HepG2 (cell line): Measurements from ENCODE around the gene KRT79. TPM values are rescaled to one million over a fixed set of nuclear protein-coding genes. Genes with fewer than 3 reads are reported as not detected.
A peak's percentile ranks its signal among the peaks of the same experiment; 100 is the strongest.

Source experiments
- AHDC1 ChIP-seq: sonication (generic); formaldehyde crosslinking; IDR thresholded peaks from 2 replicates; pipeline ENCODE4 v1.5.1; 2020; ENCODE audit warnings: mild to moderate bottlenecking, missing genetic modification reagents, borderline replicate concordance
- DMTF1 ChIP-seq: sonication (generic); formaldehyde crosslinking; IDR thresholded peaks from 2 replicates; pipeline ENCODE4 v1.4.0; 2020; ENCODE audit warnings: mild to moderate bottlenecking, missing genetic modification reagents
- FOXJ3 ChIP-seq: sonication (generic); formaldehyde crosslinking; IDR thresholded peaks from 2 replicates; pipeline ENCODE4 v1.4.0; 2020; ENCODE audit warnings: missing genetic modification reagents, mild to moderate bottlenecking, borderline replicate concordance
- KLF15 ChIP-seq: sonication (generic); formaldehyde crosslinking; IDR thresholded peaks from 2 replicates; pipeline ENCODE4 v1.8.1; 2023; ENCODE audit warnings: borderline replicate concordance, mild to moderate bottlenecking, inconsistent platforms, missing genetic modification reagents, mixed read lengths
- MAFK ChIP-seq, 2 experiments: IDR thresholded peaks in 1 of 2; conservative IDR thresholded peaks in 1 of 2; 2 replicates each; pipeline ENCODE4 v1.6.1; 2011; ENCODE audit warnings: improper control_type of control experiment in 2 of 2, low read length in 2 of 2
- NFE2L1 ChIP-seq: sonication (generic); formaldehyde crosslinking; IDR thresholded peaks from 2 replicates; pipeline ENCODE4 v1.4.0; 2020; ENCODE audit warnings: missing genetic modification reagents, mild to moderate bottlenecking, borderline replicate concordance
- NFRKB ChIP-seq: fragments of 450-650 bp; IDR thresholded peaks from 2 replicates; pipeline ENCODE4 v1.6.1; 2017
- NKX3-1 ChIP-seq: sonication (generic); formaldehyde crosslinking; IDR thresholded peaks from 2 replicates; pipeline ENCODE4 v1.5.0; 2020; ENCODE audit warnings: missing genetic modification reagents
- NR2F6 ChIP-seq, 2 experiments: IDR thresholded peaks; 2 replicates each; pipeline ENCODE4 v1.6.1; 2016; ENCODE audit warnings: antibody characterized with exemption in 1 of 2, mild to moderate bottlenecking in 1 of 2
- SMYD3 ChIP-seq: sonication (generic); formaldehyde crosslinking; IDR thresholded peaks from 2 replicates; pipeline ENCODE4 v1.8.1; 2023; ENCODE audit warnings: mild to moderate bottlenecking, missing genetic modification reagents
- SRSF4 ChIP-seq: fragments of 200-400 bp; formaldehyde crosslinking; IDR thresholded peaks from one replicate; pipeline ENCODE4 v1.6.1; 2018; ENCODE audit warnings: mild to moderate bottlenecking, low read depth, low read length, moderate library complexity; ENCODE audit not compliant: poor library complexity, severe bottlenecking
- THRA ChIP-seq: sonication (generic); formaldehyde crosslinking; IDR thresholded peaks from 2 replicates; pipeline ENCODE4 v1.4.0; 2020; ENCODE audit warnings: missing genetic modification reagents, borderline replicate concordance
- TSC22D2 ChIP-seq: sonication (generic); formaldehyde crosslinking; IDR thresholded peaks from 2 replicates; pipeline ENCODE4 v1.5.1; 2020; ENCODE audit warnings: missing genetic modification reagents, mild to moderate bottlenecking, borderline replicate concordance
- YY1 ChIP-seq: IDR thresholded peaks from 2 replicates; pipeline ENCODE4 v1.6.1; 2011; ENCODE audit warnings: low read length, low read depth, moderate library complexity, mild to moderate bottlenecking; ENCODE audit not compliant: insufficient read depth, insufficient replicate concordance
- ZNF263 ChIP-seq: sonication (generic); formaldehyde crosslinking; IDR thresholded peaks from 2 replicates; pipeline ENCODE4 v1.4.0; 2020; ENCODE audit warnings: missing genetic modification reagents
- ZSCAN31 ChIP-seq: sonication (generic); formaldehyde crosslinking; IDR thresholded peaks from 2 replicates; pipeline ENCODE4 v1.5.0; 2020; ENCODE audit warnings: low read depth, mild to moderate bottlenecking, missing genetic modification reagents
- polyA plus RNA-seq, 8 experiments: library from polyadenylated mRNA; depleted of rRNA in 3 of 8; stranded (reverse) in 7 of 8; unstranded in 1 of 8; fragments of >200 nt; fragmentation: Illumina TruSeq in 4 of 8; extraction: Trizol in 4 of 8; gene quantifications; 2 replicates each; pipeline versions ENCODE4 v1.2.1 to v1.2.3, GENCODE V29; 2011 to 2016; ENCODE audit warnings: low read depth in 4 of 8, missing spikeins in 1 of 8, mixed read lengths in 1 of 8; ENCODE audit not compliant: insufficient read depth in 1 of 8
- total RNA-seq, 5 experiments: library from RNA; depleted of rRNA; stranded (reverse); fragments of >200 nt; fragmentation: Illumina TruSeq; extraction: Trizol; gene quantifications; 2 replicates each; pipeline ENCODE4 v1.2.3, GENCODE V29; 2016; ENCODE audit warnings: low read depth in 1 of 5
- TF ChIP-seq, protein P1 (sequence below): sonication (generic); formaldehyde crosslinking; IDR thresholded peaks from 2 replicates; pipeline ENCODE4 v1.9.0; 2022; ENCODE audit warnings: missing genetic modification reagents, mild to moderate bottlenecking, borderline replicate concordance

Gene KRT79
- total and polyA plus RNA-seq, 2 of the 13 experiments (the other 11 are each of a cell fraction or from before 2014, with no cell fraction given), result 0.09 TPM; not detected in 1

DNA sequence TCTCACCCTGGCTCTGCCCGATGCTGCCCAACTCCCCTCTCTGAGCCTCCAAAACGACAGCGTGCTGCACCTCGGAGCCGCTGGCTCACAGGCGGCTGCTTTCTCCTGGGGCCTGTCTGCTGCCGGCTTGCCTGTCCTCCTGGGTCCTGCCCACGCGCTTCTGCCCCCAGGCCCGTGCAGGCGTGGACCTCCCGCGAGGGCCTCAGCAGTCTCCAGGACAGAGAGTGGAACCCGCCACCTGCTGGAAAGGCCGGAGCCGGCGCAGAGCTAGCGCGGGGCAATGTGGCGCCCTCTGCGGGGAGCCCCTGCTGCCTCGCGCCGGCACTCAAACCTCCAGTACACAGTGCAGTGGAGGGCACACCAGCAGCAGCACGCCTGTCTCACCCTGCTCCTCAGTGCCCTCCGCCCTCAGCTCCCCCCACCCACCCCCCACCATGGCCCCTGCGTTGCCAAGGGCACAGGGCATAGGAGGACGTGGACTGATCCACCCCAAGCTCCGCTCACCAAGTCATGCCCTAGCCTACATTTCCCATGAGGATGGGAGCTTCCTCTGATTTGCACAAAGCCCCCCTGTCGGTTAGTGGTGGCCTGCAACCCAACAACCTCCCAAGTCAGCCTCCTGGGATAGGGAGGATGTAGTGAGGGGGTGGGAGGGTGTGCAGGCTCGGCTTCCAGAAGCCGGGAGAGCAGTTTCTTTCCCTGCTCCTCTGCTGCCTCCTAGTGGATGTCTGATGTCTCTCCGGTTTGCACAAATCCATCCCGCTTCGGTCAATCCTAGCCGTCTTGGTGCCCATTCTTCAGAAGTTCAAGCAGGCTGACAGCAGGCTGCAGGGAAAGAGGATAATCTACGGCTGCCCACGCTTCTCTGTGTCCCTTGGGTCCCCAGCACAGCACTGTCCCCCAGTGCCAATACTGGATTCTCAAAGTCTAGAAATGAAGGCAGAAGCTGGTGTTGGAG is 45.6 kb upstream of the KRT79 start (continued):
- TF ChIP-seq, protein P1, sequence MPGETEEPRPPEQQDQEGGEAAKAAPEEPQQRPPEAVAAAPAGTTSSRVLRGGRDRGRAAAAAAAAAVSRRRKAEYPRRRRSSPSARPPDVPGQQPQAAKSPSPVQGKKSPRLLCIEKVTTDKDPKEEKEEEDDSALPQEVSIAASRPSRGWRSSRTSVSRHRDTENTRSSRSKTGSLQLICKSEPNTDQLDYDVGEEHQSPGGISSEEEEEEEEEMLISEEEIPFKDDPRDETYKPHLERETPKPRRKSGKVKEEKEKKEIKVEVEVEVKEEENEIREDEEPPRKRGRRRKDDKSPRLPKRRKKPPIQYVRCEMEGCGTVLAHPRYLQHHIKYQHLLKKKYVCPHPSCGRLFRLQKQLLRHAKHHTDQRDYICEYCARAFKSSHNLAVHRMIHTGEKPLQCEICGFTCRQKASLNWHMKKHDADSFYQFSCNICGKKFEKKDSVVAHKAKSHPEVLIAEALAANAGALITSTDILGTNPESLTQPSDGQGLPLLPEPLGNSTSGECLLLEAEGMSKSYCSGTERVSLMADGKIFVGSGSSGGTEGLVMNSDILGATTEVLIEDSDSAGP (CRISPR knock-in tag), result peak; percentile 78
- no peak for TF ChIP-seq NR2F6 (IDR thresholded peaks at IDR 0.05)
- no peak for TF ChIP-seq NR2F6 (CRISPR knock-in tag; IDR thresholded peaks at IDR 0.05)
- no peak for TF ChIP-seq DMTF1 (CRISPR knock-in tag)
- peak; percentile 75 for TF ChIP-seq ZSCAN31 (CRISPR knock-in tag)
- no peak for TF ChIP-seq FOXJ3 (CRISPR knock-in tag)
- TF ChIP-seq SRSF4, result no peak
- TF ChIP-seq TSC22D2 (CRISPR knock-in tag), result no peak
- no peak for TF ChIP-seq MAFK (conservative IDR thresholded peaks at IDR 0.05 in 1 of 2, IDR thresholded peaks at IDR 0.05 in 1 of 2; ENCODE audit: low read length in 2 of 2)
- no peak for TF ChIP-seq NFE2L1 (CRISPR knock-in tag)
- TF ChIP-seq THRA (CRISPR knock-in tag), result no peak
- no peak for TF ChIP-seq NFRKB
- no peak for TF ChIP-seq NKX3-1 (CRISPR knock-in tag)
- TF ChIP-seq KLF15, result no peak
- TF ChIP-seq SMYD3, result no peak
- TF ChIP-seq YY1, result peak; percentile 48
- TF ChIP-seq ZNF263, result no peak
- TF ChIP-seq AHDC1 (CRISPR knock-in tag), result no peak
